Measurements from ENCODE around the gene WNT7A.

The WNT7A gene

GRCh38 chr3:13839253-13839652 is 40.6 kb downstream of the WNT7A start:
- Histone ChIP-seq H3K4me1 (ENCODE audit: control insufficient read depth, insufficient read depth, low read length) (no peaks in the 10 kb centered on the region), H3K9ac (ENCODE audit: low read depth, low read length) (no peak overlapping the region), H3K27me3 (ENCODE audit: control insufficient read depth, insufficient read depth, low read length) (no peaks in the 10 kb centered on the region), H3K9me3 (ENCODE audit: control insufficient read depth, insufficient read depth, low read length) (no peaks in the 10 kb centered on the region), H3K36me3 (ENCODE audit: control insufficient read depth, insufficient read depth, low read length) (no peaks in the 10 kb centered on the region), H3K4me3 (ENCODE audit: low read depth, low read length) (no peak overlapping the region)

DNA sequence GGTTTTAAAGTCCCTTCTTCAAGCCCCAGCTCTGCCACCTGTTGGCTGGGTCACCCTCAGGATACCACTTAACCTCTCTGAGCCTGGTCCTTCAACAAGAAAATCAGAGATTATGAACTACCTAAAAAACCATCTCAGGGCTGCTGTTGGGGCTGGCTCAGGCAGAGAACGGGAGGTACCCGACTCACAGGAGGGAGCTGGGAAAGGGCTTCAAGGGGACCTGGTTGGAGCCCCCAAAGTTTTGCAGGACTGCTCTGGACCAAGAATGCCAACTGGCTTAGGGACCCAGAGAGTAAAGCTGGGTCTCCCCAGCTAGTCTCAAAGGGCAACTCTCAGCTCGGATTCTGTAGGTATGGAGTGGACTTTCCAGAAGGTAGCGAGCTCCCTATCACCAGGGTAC is 41.5 kb downstream of the WNT7A start:
- H3K9ac ChIP-seq (ENCODE audit: low read depth, low read length), result no peak overlapping the region
- no peaks in the 10 kb centered on the region for H3K4me1 ChIP-seq (ENCODE audit: control insufficient read depth, insufficient read depth, low read length)
- H3K27me3 ChIP-seq (ENCODE audit: control insufficient read depth, insufficient read depth, low read length), result no peaks in the 10 kb centered on the region
- H3K36me3 ChIP-seq (ENCODE audit: control insufficient read depth, insufficient read depth, low read length), result no peaks in the 10 kb centered on the region
- H3K9me3 ChIP-seq (ENCODE audit: control insufficient read depth, insufficient read depth, low read length), result no peaks in the 10 kb centered on the region
- H3K4me3 ChIP-seq (ENCODE audit: low read depth, low read length), result no peak overlapping the region

- H3K9me3 ChIP-seq (ENCODE audit: control insufficient read depth, insufficient read depth, low read length), result no peaks in the 10 kb centered on the region
- H3K36me3 ChIP-seq (ENCODE audit: control insufficient read depth, insufficient read depth, low read length), result no peaks in the 10 kb centered on the region
- no peaks in the 10 kb centered on the region for H3K27me3 ChIP-seq (ENCODE audit: control insufficient read depth, insufficient read depth, low read length)
- no peak overlapping the region for H3K4me3 ChIP-seq (ENCODE audit: low read depth, low read length)
- no peaks in the 10 kb centered on the region for H3K4me1 ChIP-seq (ENCODE audit: control insufficient read depth, insufficient read depth, low read length)
- no peak overlapping the region for H3K9ac ChIP-seq (ENCODE audit: low read depth, low read length)
Measured at GRCh38 chr3:13837751-13838150, 42.1 kb downstream of the WNT7A start.

DNA sequence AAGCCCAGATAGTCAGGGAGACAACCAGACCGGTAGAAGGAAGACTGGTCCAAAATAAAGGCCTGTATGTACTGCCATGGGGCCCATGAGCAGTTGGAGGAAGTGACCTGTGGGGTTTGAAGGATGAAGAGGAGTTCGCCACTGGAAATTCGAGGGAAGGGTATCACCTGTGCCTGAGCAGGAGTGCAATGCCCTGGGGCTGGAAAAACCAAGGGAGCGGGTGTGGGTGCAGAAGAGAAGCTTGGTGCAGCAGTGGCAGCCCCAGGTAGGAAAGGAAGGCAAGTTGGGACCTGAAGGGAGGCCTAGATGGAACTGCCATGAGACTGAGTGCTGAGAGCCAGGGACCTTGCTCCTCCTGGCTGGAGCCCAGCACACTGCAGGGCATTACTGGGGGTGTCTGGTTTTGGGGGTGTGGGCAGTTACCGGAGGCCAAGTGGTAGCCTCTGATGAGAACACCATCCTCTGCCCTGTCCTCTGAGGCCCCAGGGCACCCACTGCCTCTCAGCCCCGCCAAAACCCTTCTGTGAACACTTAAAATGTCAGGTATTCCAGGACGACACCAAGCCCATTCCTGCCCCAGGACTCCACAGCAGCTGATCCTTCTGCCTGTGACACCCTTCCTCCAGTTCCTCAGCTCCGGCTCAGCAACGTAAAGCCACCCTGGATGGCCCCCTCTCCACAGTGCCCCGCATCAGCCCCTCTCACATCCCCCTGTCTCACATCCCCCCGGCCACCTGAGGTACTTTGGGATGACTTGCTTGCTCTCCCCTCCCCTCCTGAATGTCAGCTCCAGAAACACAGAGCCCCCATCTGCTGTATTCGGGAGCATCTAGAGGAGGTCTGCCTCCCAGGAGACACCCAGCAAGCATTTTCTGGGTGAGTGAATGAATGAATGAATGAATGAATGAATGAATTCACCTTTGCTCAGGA is 42.9 kb downstream of the WNT7A start:
- H3K9ac ChIP-seq (ENCODE audit: low read depth, low read length), result no peak overlapping the region
- H3K36me3 ChIP-seq (ENCODE audit: control insufficient read depth, insufficient read depth, low read length), result no peaks in the 10 kb centered on the region
- no peaks in the 10 kb centered on the region for H3K9me3 ChIP-seq (ENCODE audit: control insufficient read depth, insufficient read depth, low read length)
- H3K4me1 ChIP-seq (ENCODE audit: control insufficient read depth, insufficient read depth, low read length), result no peaks in the 10 kb centered on the region
- no peak overlapping the region for H3K4me3 ChIP-seq (ENCODE audit: low read depth, low read length)
- no peaks in the 10 kb centered on the region for H3K27me3 ChIP-seq (ENCODE audit: control insufficient read depth, insufficient read depth, low read length)

- H3K4me1 ChIP-seq (ENCODE audit: control insufficient read depth, insufficient read depth, low read length), result no peaks in the 10 kb centered on the region
- no peaks in the 10 kb centered on the region for H3K9me3 ChIP-seq (ENCODE audit: control insufficient read depth, insufficient read depth, low read length)
- H3K36me3 ChIP-seq (ENCODE audit: control insufficient read depth, insufficient read depth, low read length), result no peaks in the 10 kb centered on the region
- no peak overlapping the region for H3K9ac ChIP-seq (ENCODE audit: low read depth, low read length)
- no peak overlapping the region for H3K4me3 ChIP-seq (ENCODE audit: low read depth, low read length)
- H3K27me3 ChIP-seq (ENCODE audit: control insufficient read depth, insufficient read depth, low read length), result no peaks in the 10 kb centered on the region
Measured at GRCh38 chr3:13835246-13835645, 44.6 kb downstream of the WNT7A start.

GRCh38 chr3:13834258-13835035 is 45.4 kb downstream of the WNT7A start:
- Histone ChIP-seq H3K9me3 (ENCODE audit: control insufficient read depth, insufficient read depth, low read length) (no peaks in the 10 kb centered on the region), H3K36me3 (ENCODE audit: control insufficient read depth, insufficient read depth, low read length) (no peaks in the 10 kb centered on the region), H3K4me1 (ENCODE audit: control insufficient read depth, insufficient read depth, low read length) (no peaks in the 10 kb centered on the region), H3K9ac (ENCODE audit: low read depth, low read length) (no peak overlapping the region), H3K4me3 (ENCODE audit: low read depth, low read length) (no peak overlapping the region), H3K27me3 (ENCODE audit: control insufficient read depth, insufficient read depth, low read length) (no peaks in the 10 kb centered on the region)

GRCh38 chr3:13833506-13834257 is 46.2 kb downstream of the WNT7A start:
- Histone ChIP-seq H3K9ac (ENCODE audit: low read depth, low read length) (no peak overlapping the region), H3K4me3 (ENCODE audit: low read depth, low read length) (no peak overlapping the region), H3K36me3 (ENCODE audit: control insufficient read depth, insufficient read depth, low read length) (no peaks in the 10 kb centered on the region), H3K9me3 (ENCODE audit: control insufficient read depth, insufficient read depth, low read length) (no peaks in the 10 kb centered on the region), H3K27me3 (ENCODE audit: control insufficient read depth, insufficient read depth, low read length) (no peaks in the 10 kb centered on the region), H3K4me1 (ENCODE audit: control insufficient read depth, insufficient read depth, low read length) (no peaks in the 10 kb centered on the region)

DNA sequence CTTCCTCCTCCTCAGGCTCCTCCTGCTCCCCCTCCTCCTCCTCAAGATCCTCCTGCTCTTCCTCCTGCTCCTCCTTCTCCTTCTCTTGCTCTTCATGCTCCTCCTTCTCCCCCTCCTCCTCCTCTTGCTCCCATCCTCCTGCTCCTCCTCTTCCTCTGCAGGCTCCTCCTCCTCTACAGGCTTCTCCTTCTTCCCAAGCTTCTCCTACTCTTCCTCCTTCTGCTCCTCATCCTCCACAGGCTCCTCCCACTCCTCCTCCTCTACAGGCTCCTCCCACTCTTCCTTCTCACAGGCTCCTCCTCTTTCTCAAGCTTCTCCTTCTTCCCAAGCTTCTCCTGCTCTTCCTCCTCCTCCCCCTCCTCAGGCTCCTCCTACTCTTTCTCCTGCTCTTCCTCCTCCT is 47.7 kb downstream of the WNT7A start:
- no peak overlapping the region for H3K9ac ChIP-seq (ENCODE audit: low read depth, low read length)
- no peaks in the 10 kb centered on the region for H3K36me3 ChIP-seq (ENCODE audit: control insufficient read depth, insufficient read depth, low read length)
- no peak overlapping the region for H3K4me3 ChIP-seq (ENCODE audit: low read depth, low read length)
- H3K27me3 ChIP-seq (ENCODE audit: control insufficient read depth, insufficient read depth, low read length), result no peaks in the 10 kb centered on the region
- no peaks in the 10 kb centered on the region for H3K4me1 ChIP-seq (ENCODE audit: control insufficient read depth, insufficient read depth, low read length)
- no peaks in the 10 kb centered on the region for H3K9me3 ChIP-seq (ENCODE audit: control insufficient read depth, insufficient read depth, low read length)

DNA sequence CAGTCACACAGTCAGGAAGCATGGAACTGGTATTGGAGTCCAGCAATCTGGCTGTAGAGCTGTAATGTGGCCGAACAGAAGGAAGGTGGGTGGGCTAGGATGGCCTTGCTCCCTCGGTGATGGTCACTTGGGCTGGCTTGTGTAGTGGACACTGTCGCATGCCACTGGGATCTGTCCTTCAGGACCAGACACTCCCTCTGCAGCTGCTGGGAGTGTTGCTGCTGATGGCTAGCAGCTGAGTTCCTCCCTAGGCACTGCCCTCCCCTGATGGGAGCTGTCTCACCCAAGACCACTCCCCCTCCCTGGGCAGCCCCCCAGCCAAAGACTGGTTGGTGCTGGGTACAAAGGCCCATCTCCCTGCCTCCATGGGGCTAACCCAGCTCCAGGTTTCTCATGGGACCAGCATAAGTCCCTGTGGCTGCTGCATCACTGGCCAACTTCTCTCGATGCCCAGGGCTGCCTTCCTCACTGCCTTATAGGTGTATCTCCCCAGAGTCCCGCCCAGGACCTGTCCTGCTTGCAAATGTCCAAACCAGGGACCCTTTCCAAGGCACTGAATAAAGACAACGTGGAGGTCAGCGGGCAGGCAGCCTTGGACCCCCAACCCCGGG is 48.4 kb downstream of the WNT7A start:
- Histone ChIP-seq H3K9ac (ENCODE audit: low read depth, low read length) (no peak overlapping the region), H3K9me3 (ENCODE audit: control insufficient read depth, insufficient read depth, low read length) (no peaks in the 10 kb centered on the region), H3K4me1 (ENCODE audit: control insufficient read depth, insufficient read depth, low read length) (no peaks in the 10 kb centered on the region), H3K27me3 (ENCODE audit: control insufficient read depth, insufficient read depth, low read length) (no peaks in the 10 kb centered on the region), H3K36me3 (ENCODE audit: control insufficient read depth, insufficient read depth, low read length) (no peaks in the 10 kb centered on the region), H3K4me3 (ENCODE audit: low read depth, low read length) (no peak overlapping the region)

DNA sequence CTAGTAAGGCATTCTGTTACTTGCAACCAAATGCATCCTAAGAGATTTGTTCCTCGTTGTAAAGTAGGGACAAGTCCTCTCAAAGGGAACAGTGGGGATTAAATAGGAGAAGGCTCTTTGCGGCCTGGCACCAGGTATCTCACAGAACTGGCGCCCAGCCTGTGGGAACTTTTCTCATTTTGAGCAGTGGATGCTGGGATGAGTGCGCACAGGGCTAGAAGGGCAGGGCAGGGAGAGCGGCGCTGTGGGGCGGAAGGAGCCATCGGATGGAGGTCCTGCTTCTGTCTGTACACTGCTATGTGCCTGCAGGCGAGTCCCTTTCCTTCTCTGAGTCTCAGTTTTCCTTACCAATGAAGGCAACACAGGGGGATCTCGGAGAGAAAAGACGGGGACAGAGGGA is 50.6 kb downstream of the WNT7A start:
- no peaks in the 10 kb centered on the region for H3K27me3 ChIP-seq (ENCODE audit: control insufficient read depth, insufficient read depth, low read length)
- no peak overlapping the region for H3K4me3 ChIP-seq (ENCODE audit: low read depth, low read length)
- no peak overlapping the region for H3K9ac ChIP-seq (ENCODE audit: low read depth, low read length)
- no peaks in the 10 kb centered on the region for H3K4me1 ChIP-seq (ENCODE audit: control insufficient read depth, insufficient read depth, low read length)
- H3K9me3 ChIP-seq (ENCODE audit: control insufficient read depth, insufficient read depth, low read length), result no peaks in the 10 kb centered on the region
- no peaks in the 10 kb centered on the region for H3K36me3 ChIP-seq (ENCODE audit: control insufficient read depth, insufficient read depth, low read length)

DNA sequence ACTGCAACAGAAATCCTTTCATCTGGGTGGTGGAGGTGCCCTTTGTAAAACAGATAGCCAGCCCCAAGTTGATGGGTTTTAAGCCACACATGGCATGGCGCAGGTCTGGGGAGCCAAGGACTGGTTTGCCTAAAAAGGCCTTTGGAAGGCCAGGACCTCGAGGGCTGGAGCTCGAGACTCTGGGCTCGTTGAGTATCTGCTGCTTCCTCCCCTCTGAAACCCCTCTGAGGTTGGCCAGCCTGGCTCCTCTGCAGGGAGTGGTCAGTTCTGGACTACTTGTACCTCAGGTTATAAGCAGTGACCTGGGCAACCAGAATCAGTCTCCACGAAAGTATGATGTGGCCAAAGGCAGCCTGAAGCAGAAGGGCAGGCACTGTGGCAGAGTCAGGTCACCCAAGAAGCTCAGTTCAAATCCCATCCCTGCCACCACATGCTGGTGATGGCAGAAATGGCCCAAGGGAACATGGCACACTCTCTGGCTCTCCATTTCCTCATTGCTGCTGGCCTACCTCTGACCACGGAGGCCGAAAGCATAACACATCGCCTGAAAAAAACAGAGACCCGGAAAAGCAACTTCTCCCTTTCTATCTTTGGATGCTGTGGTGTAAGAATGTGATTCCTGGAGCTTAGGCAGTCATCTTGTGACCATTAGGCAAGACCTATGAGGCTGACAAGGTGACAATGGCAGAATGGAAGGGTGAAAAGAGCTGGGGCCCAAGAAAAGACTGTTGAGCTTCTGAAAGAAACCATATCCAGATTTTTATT is 51.2 kb downstream of the WNT7A start:
- Histone ChIP-seq H3K4me3 (ENCODE audit: low read depth, low read length) (no peak overlapping the region), H3K9ac (ENCODE audit: low read depth, low read length) (no peak overlapping the region), H3K36me3 (ENCODE audit: control insufficient read depth, insufficient read depth, low read length) (no peaks in the 10 kb centered on the region), H3K9me3 (ENCODE audit: control insufficient read depth, insufficient read depth, low read length) (no peaks in the 10 kb centered on the region), H3K27me3 (ENCODE audit: control insufficient read depth, insufficient read depth, low read length) (no peaks in the 10 kb centered on the region), H3K4me1 (ENCODE audit: control insufficient read depth, insufficient read depth, low read length) (no peaks in the 10 kb centered on the region)

Data from iPS-15b (cell line).